ENCODE results near the gene MOCS3. TPM values are rescaled to one million over a fixed set of nuclear protein-coding genes. Genes with fewer than 3 reads are reported as not detected.

Gene MOCS3
- 1 to 10 TPM; 4.2 to 5.7 (median 5.6) TPM for total RNA-seq

DNA sequence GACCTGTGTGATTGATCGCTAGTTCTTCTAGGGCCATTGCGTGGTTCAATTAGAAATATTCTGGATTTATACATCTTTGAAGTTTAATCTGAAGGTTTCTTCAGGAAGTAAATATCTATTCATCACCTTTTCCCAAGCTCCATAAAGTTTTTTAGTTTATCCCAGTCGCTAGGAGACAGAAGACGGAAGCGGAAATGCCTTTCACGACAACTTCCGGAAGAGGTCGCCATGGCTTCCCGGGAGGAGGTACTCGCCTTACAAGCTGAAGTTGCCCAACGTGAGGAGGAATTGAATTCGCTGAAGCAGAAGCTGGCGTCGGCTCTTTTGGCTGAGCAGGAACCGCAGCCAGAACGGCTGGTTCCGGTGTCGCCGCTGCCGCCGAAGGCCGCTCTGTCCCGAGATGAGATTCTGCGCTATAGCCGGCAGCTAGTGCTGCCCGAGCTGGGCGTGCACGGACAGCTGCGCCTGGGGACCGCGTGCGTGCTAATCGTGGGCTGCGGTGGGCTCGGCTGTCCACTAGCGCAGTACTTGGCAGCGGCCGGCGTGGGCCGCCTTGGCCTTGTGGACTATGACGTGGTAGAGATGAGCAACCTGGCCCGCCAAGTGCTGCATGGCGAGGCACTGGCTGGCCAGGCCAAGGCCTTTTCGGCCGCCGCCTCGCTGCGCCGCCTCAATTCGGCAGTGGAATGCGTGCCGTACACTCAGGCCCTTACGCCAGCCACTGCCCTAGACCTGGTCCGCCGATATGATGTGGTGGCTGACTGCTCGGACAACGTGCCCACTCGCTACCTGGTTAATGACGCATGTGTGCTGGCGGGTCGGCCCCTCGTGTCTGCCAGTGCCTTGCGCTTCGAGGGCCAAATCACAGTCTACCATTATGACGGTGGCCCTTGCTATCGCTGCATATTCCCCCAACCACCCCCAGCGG, at the start of gene MOCS3:
TSS of gene MOCS3 (plus strand) at position 204 of the 928 bp plus-strand sequence. CDS start at position 229, 25 bp downstream.
- Histone ChIP-seq H3K9me3 (no peaks in the 10 kb centered on the region), H3K4me3 (peak within 1 kb of the TSS; percentile 89 to 98 (median 93)), H3K27ac (peak within 1 kb of the TSS; percentile 88 to 95 (median 90)), H3K4me1 (peaks cover 2 to 61% (median 21%) of the 10 kb centered on the region in 4 donors), H3K27me3 (no peaks in the 10 kb centered on the region), H3K36me3 (peaks cover 0 to 31% (median 0%) of the 10 kb centered on the region in 3 donors)
- peak in 1 of 2 donors; percentile 48 for DNase-seq (ENCODE audit: low spot score in 2 of 2)
- WGBS, 2 donors = 3 to 4% methylated on average over 29 to 48 of the region's 67 CpGs
- TF ChIP-seq EP300 (IDR thresholded peaks at IDR 0.05) (peak; percentile 73 to 87), CTCF (IDR thresholded peaks at IDR 0.05) (peak in 1 of 5 experiments; percentile 10), POLR2A (IDR thresholded peaks at IDR 0.05) (no peak)

DNA sequence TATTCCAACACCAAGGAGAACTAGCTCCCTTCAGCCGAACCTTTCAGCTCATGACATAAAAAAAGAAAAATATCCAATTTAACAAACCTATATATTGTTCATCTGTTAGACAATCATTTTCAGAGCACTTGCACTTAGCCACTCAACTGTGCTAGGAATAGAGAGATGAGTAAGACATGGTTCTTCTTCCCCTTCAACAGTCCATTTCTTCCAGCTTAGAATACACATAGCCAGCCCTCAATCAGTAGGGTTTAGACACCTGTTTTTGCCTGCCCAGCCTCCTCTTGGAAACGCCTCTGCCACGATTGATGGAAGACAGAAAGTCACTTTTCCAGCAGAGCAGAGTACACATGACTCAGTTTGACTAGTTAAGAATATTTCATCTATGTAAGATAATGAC, 49.2 kb upstream of the MOCS3 start:
- Histone ChIP-seq H3K36me3 (peaks cover 0 to 5% (median 0%) of the 10 kb centered on the region in 3 donors), H3K4me3 (no peak overlapping the region), H3K27ac (no peak overlapping the region), H3K27me3 (no peaks in the 10 kb centered on the region), H3K4me1 (peaks cover 0 to 75% (median 8%) of the 10 kb centered on the region in 4 donors), H3K9me3 (no peaks in the 10 kb centered on the region)
- DNase-seq (ENCODE audit: low spot score in 2 of 2) = no peak
- WGBS, 2 donors = 83 to 89% methylated on average over 3 of the region's 3 CpGs
- TF ChIP-seq EP300 (IDR thresholded peaks at IDR 0.05) (no peak), CTCF (IDR thresholded peaks at IDR 0.05) (no peak), POLR2A (IDR thresholded peaks at IDR 0.05) (no peak)

DNA sequence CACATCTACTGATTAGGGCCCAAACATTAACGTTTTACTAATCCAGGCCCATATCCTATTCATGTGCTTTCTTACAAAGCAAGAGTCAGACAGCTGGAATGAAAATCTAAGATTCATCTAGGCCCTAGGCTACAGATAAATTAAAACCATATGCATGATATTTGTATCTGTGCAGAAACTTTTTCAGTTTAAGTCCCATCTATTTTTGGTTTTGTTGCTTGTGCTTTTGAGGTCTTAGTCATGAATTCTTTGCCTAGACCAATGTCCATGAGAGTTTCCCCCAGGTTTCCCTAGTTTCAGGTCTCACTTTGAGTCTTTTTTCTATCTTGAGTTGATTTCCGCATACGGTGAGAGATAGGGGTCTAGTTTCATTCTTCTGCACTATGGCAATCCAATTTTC, 47.6 kb upstream of the MOCS3 start:
- DNase-seq (ENCODE audit: low spot score in 2 of 2) = no peak
- H3K9me3 ChIP-seq = no peaks in the 10 kb centered on the region
- TF ChIP-seq CTCF (IDR thresholded peaks at IDR 0.05) = no peak
- TF ChIP-seq POLR2A (IDR thresholded peaks at IDR 0.05) = no peak
- no peak for TF ChIP-seq EP300 (IDR thresholded peaks at IDR 0.05)
- WGBS, 2 donors = 66 to 67% methylated on average over 3 of the region's 3 CpGs
- H3K4me1 ChIP-seq = peaks cover 2 to 76% (median 16%) of the 10 kb centered on the region in 4 donors
- no peaks in the 10 kb centered on the region for H3K27me3 ChIP-seq
- H3K4me3 ChIP-seq = no peak overlapping the region
- no peak overlapping the region for H3K27ac ChIP-seq
- peaks cover 0 to 5% (median 0%) of the 10 kb centered on the region in 3 donors for H3K36me3 ChIP-seq

DNA sequence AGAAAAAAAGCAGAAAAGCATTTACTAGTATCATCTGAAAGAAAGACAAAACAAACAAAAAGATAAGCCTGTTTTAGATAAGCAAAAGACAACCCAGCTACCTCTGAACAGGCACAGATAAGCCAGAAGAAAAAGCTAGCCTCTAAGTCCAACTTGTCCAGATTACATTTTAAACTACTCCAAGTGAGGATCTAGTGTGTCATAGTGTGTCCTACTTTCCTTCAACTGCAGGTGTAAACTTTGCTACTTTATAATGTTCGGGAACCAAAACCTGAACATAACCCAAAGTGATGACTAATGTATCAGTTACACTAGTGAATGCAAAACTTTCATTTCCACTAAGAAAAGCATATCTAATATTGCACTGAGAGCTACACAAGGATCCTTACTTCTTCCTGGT, 46.9 kb upstream of the MOCS3 start:
- Histone ChIP-seq H3K4me1 (peaks cover 5 to 76% (median 22%) of the 10 kb centered on the region in 4 donors), H3K27me3 (no peaks in the 10 kb centered on the region), H3K36me3 (peaks cover 0 to 5% (median 0%) of the 10 kb centered on the region in 3 donors), H3K9me3 (no peaks in the 10 kb centered on the region), H3K4me3 (no peak overlapping the region), H3K27ac (no peak overlapping the region)
- TF ChIP-seq CTCF (IDR thresholded peaks at IDR 0.05) (no peak), POLR2A (IDR thresholded peaks at IDR 0.05) (no peak)
- 72 to 79% methylated on average over 1 of the region's 1 CpG for WGBS, 2 donors
- no peak for DNase-seq (ENCODE audit: low spot score in 2 of 2)
